B cell (primary cell): Measurements from ENCODE around the gene NDUFB6. TPM values are rescaled to one million over a fixed set of nuclear protein-coding genes. Genes with fewer than 3 reads are reported as not detected.
A peak's percentile ranks its signal among the peaks of the same experiment; 100 is the strongest.

Source experiments
- ATAC-seq: fragments of 200-7000 bp; cut with Tn5 transposase; one replicate; pipeline ENCODE4 v1.10.0; 2021; ENCODE audit warnings: low read depth, mild to moderate bottlenecking, moderate number of reproducible peaks, moderate library complexity
- CTCF ChIA-PET: fragments of 350-600 bp; sonication (Branson Sonifier 250); formaldehyde crosslinking; loops from one replicate; lab custom pipeline; 2021; ENCODE audit warnings: antibody characterized with exemption, inconsistent platforms; lab: Charles Lee
- POLR2A ChIA-PET: fragments of 350-600 bp; sonication (Branson Sonifier 250); formaldehyde crosslinking; loops from one replicate; lab custom pipeline; 2021; ENCODE audit warnings: antibody characterized with exemption; lab: Charles Lee
- DNase-seq: peaks from one replicate; pipeline ENCODE4 v3.0.0; 2013
- H2AFZ ChIP-seq: 2 replicates; pipeline ENCODE4 v1.6.1; 2012; ENCODE audit warnings: mild to moderate bottlenecking, low read depth, low read length; ENCODE audit not compliant: insufficient read depth, poor library complexity, severe bottlenecking
- H3K27ac ChIP-seq, 2 donors: 1 replicate in 1 of 2; 2 replicates in 1 of 2; pipeline ENCODE4 v1.5.1; 2012 to 2013; ENCODE audit warnings: low read length in 2 of 2, mild to moderate bottlenecking in 2 of 2, moderate library complexity in 1 of 2
- H3K27me3 ChIP-seq, 4 experiments: fragments of 200-600 bp in 1 of 4; sonication (generic) in 1 of 4; replicated peaks in 1 of 4; 1 replicate in 2 of 4; 2 replicates in 2 of 4; pipeline versions ENCODE4 v1.6.1 to v1.7.0; 2013 to 2016; ENCODE audit warnings: low read length in 3 of 4, mild to moderate bottlenecking in 2 of 4, mixed read lengths in 1 of 4, moderate library complexity in 1 of 4; ENCODE audit not compliant: insufficient read depth in 4 of 4, control insufficient read depth in 3 of 4; ENCODE audit errors: control extremely low read depth in 1 of 4
- H3K36me3 ChIP-seq, 2 experiments: replicated peaks in 1 of 2; 1 replicate in 1 of 2; 2 replicates in 1 of 2; pipeline versions ENCODE4 v1.6.1 to v1.7.1; 2013; ENCODE audit warnings: low read length in 1 of 2; ENCODE audit not compliant: insufficient read depth in 2 of 2, control insufficient read depth in 1 of 2; ENCODE audit errors: control extremely low read depth in 1 of 2, extremely low read depth in 1 of 2
- H3K4me1 ChIP-seq, 2 donors: fragments of 200-600 bp in 1 of 2; sonication (generic) in 1 of 2; 1 replicate in 1 of 2; 2 replicates in 1 of 2; pipeline versions ENCODE4 v1.5.1 to v1.6.1; 2013 to 2017; ENCODE audit warnings: low read length in 2 of 2; ENCODE audit not compliant: control insufficient read depth in 2 of 2, insufficient read depth in 2 of 2
- H3K4me2 ChIP-seq: replicated peaks from 2 replicates; pipeline ENCODE3; 2012; ENCODE audit warnings: mild to moderate bottlenecking, low read depth, low read length; ENCODE audit not compliant: poor library complexity, severe bottlenecking
- H3K4me3 ChIP-seq, 5 experiments: fragments of 200-600 bp in 1 of 5; sonication (generic) in 1 of 5; 1 replicate in 3 of 5; 2 replicates in 2 of 5; pipeline versions ENCODE4 v1.5.1 to v1.7.0; 2011 to 2016; ENCODE audit warnings: low read length in 4 of 5, mild to moderate bottlenecking in 4 of 5, low read depth in 2 of 5, control low read depth in 1 of 5, moderate library complexity in 1 of 5; ENCODE audit not compliant: insufficient read depth in 1 of 5; ENCODE audit errors: control extremely low read depth in 1 of 5, extremely low read depth in 1 of 5
- H3K79me2 ChIP-seq: fragments of 200-600 bp; sonication (generic); one replicate; pipeline ENCODE4 v1.6.0; 2016; ENCODE audit warnings: low read length; ENCODE audit not compliant: control insufficient read depth, insufficient read depth
- H3K9ac ChIP-seq: fragments of 200-600 bp; sonication (generic); 2 replicates; pipeline ENCODE4 v1.6.1; 2017; ENCODE audit warnings: mild to moderate bottlenecking, low read length, moderate library complexity
- H3K9me3 ChIP-seq, 3 donors: one replicate each; pipeline versions ENCODE4 v1.6.1 to v1.7.1; 2013; ENCODE audit warnings: low read length in 2 of 3; ENCODE audit not compliant: control insufficient read depth in 2 of 3, insufficient read depth in 1 of 3; ENCODE audit errors: control extremely low read depth in 1 of 3
- H4K20me1 ChIP-seq: 2 replicates; pipeline ENCODE4 v1.6.0; 2012; ENCODE audit warnings: mild to moderate bottlenecking, low read length; ENCODE audit not compliant: insufficient read depth, control insufficient read depth, poor library complexity, severe bottlenecking
- H3K27ac Mint-ChIP-seq: one replicate; pipeline ENCODE4 v1.8.0; 2021; ENCODE audit warnings: mixed read lengths
- H3K27me3 Mint-ChIP-seq: one replicate; pipeline ENCODE4 v1.8.0; 2021; ENCODE audit warnings: mixed read lengths
- H3K4me1 Mint-ChIP-seq: one replicate; pipeline ENCODE4 v1.8.0; 2021; ENCODE audit warnings: mixed read lengths
- H3K4me3 Mint-ChIP-seq: one replicate; pipeline ENCODE4 v1.8.0; 2021; ENCODE audit warnings: mixed read lengths
- H3K9me3 Mint-ChIP-seq: one replicate; pipeline ENCODE4 v1.8.0; 2022; ENCODE audit warnings: mixed read lengths; ENCODE audit not compliant: insufficient read depth
- CTCF ChIP-seq: fragments of 200-600 bp; IDR thresholded peaks from one replicate; pipeline ENCODE4 v1.8.0; 2022; ENCODE audit warnings: antibody characterized with exemption, mild to moderate bottlenecking
- EZH2 ChIP-seq: IDR thresholded peaks from 2 replicates; pipeline ENCODE4 v1.6.1; 2012; ENCODE audit warnings: borderline replicate concordance, low read depth, mild to moderate bottlenecking, moderate library complexity, low read length; ENCODE audit not compliant: insufficient read depth, poor library complexity, severe bottlenecking
- WGBS: methylation state at CpG from one replicate; pipeline ENCODE4 v1.1.5; 2013; ENCODE audit warnings: missing lambda C conversion rate; ENCODE audit not compliant: insufficient coverage; 5-methylcytosine and 5-hydroxymethylcytosine counted together
- intact Hi-C: fragments of 100-400 bp; cut with micrococcal nuclease; formaldehyde crosslinking; loops from one replicate; pipeline ENCODE4 v1.10.0; 2022
- polyA plus RNA-seq: library from polyadenylated mRNA; depleted of rRNA; stranded (reverse); fragments of >200 nt; gene quantifications from 2 replicates; pipeline ENCODE4 v1.2.3, GENCODE V29; 2012
- total RNA-seq, 2 donors: library from RNA; stranded (reverse); fragments of 120-200 nt in 1 of 2; gene quantifications; 1 replicate in 1 of 2; 2 replicates in 1 of 2; pipeline versions ENCODE4 v1.2.3 to v1.2.4, GENCODE V29; 2013 to 2022

Gene NDUFB6
- total and polyA plus RNA-seq, 2 donors (not counting 1 experiment from before 2014, with no cell fraction given) = 7.4 to 13.6 TPM

- TF ChIP-seq EZH2 = no peak
- TF ChIP-seq CTCF = peak; percentile 4
- Mint-ChIP-seq H3K4me1 (peaks cover 37% of the 10 kb centered on the region), H3K27me3 (no peaks in the 10 kb centered on the region), H3K9me3 (no peaks in the 10 kb centered on the region), H3K27ac (peak within 1 kb of the TSS; percentile 91), H3K4me3 (peak within 1 kb of the TSS; percentile 91)
- peak within 1 kb of the TSS; percentile 89 to 92 for H3K27ac ChIP-seq
- H4K20me1 ChIP-seq = peaks cover 10% of the 10 kb centered on the region
- intact Hi-C loops = loop anchor here (1.0 to 10.0 kb wide), 7 partner anchors 21 to 742 kb away; partner anchors contain the start of genes ACO1, APTX, BAG1 and CHMP5
- ATAC-seq = peak; percentile 60
- no peaks in the 10 kb centered on the region for H3K9me3 ChIP-seq
- 0% methylated on average over 41 of the region's 46 CpGs for WGBS
- H3K79me2 ChIP-seq = peaks cover 57% of the 10 kb centered on the region
- peak within 1 kb of the TSS; percentile 88 for H3K9ac ChIP-seq
- H3K4me1 ChIP-seq = peaks cover 14 to 15% of the 10 kb centered on the region in 2 donors
- peak within 1 kb of the TSS; percentile 86 to 98 (median 87) for H3K4me3 ChIP-seq
- no peaks in the 10 kb centered on the region for H3K27me3 ChIP-seq
- DNase-seq = peak; percentile 93
- peak within 1 kb of the TSS; percentile 89 for H2AFZ ChIP-seq
- peak within 1 kb of the TSS; percentile 81 for H3K4me2 ChIP-seq
- peaks cover 0 to 7% of the 10 kb centered on the region in 2 experiments for H3K36me3 ChIP-seq
- ChIA-PET CTCF (interaction anchor here (0.7 to 5.2 kb wide), 8 partner anchors 21 to 173 kb away, joined by 3 to 30 read pairs (median 6); partner anchors contain the start of genes ACO1, NDUFB6 and RIGI), POLR2A (interaction anchor here (0.7 to 2.5 kb wide), 3 partner anchors 21 to 166 kb away, joined by 5 to 16 read pairs (median 9); partner anchors contain the start of genes NDUFB6 and RIGI)
Measured at GRCh38 chr9:32552172-32552872, 20.6 kb downstream of the NDUFB6 start, which contains the start of the genes SMIM27 and TOPORS. SMIM27 (plus strand) TSS chr9:32552327; CDS start chr9:32552435, 108 bp downstream. TOPORS (minus strand) TSS chr9:32552586; CDS start chr9:32552436, 150 bp downstream.
